ENCODE data around the gene APPL1.

APPL1 gene

GRCh38 chr3:57309769-57310360, 82.3 kb downstream of the APPL1 start:
- no peaks in the 10 kb centered on the region for H3K9me3 ChIP-seq
- H3K4me3 ChIP-seq (ENCODE audit: low read depth in 1 of 2, low read length in 1 of 2): no peak overlapping the region
- no peaks in the 10 kb centered on the region for H3K27me3 ChIP-seq

DNA sequence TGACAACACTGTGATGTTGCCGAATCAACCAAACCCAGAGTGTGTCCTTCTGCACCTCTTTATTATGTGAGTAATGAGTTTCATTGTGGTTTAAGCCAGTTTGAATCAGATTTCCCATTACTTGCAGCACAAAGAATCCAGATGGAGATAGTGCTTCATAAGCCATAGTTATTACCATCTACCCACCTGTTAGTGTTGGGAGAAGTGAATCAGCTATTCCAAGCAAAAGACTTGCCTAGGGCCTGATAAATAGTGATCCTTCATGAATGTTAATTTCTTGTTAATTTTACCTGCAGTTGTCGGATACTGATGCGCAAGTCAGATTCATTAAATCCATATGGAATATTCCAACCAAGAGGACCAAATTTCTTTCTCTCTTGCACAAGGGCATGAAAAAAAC, 86.7 kb downstream of the APPL1 start:
- no peak for TF ChIP-seq CTCF (IDR thresholded peaks at IDR 0.05)
- Histone ChIP-seq H3K4me3 (ENCODE audit: low read depth in 1 of 2, low read length in 1 of 2) (no peak overlapping the region), H3K4me1 (ENCODE audit: control insufficient read depth in 1 of 2, insufficient read depth in 1 of 2, low read depth in 1 of 2, low read length in 1 of 2) (no peaks in the 10 kb centered on the region), H3K27me3 (no peaks in the 10 kb centered on the region), H3K9me3 (no peaks in the 10 kb centered on the region), H3K27ac (no peak overlapping the region), H3K36me3 (no peaks in the 10 kb centered on the region)

More at GRCh38 chr3:57309769-57310360, 82.3 kb downstream of the APPL1 start:
- no peak for TF ChIP-seq CTCF (IDR thresholded peaks at IDR 0.05)
- Histone ChIP-seq H3K27ac (no peak overlapping the region), H3K4me1 (ENCODE audit: control insufficient read depth in 1 of 2, insufficient read depth in 1 of 2, low read depth in 1 of 2, low read length in 1 of 2) (no peaks in the 10 kb centered on the region), H3K36me3 (no peaks in the 10 kb centered on the region)

All from neutrophil (primary cell).